HEK293 (cell line): ENCODE results near the gene TBX4.

ENCODE experiments used
- ZNF350 ChIP-seq: fragments of 450-650 bp; formaldehyde crosslinking; IDR thresholded peaks from 2 replicates; pipeline ENCODE4 v1.5.0; 2017; ENCODE audit warnings: missing biosample characterization, mild to moderate bottlenecking, missing genetic modification characterization
- ZNF394 ChIP-seq: fragments of 450-650 bp; formaldehyde crosslinking; IDR thresholded peaks from 2 replicates; pipeline ENCODE4 v1.5.1; 2016; ENCODE audit warnings: missing biosample characterization, missing genetic modification characterization, mild to moderate bottlenecking, moderate library complexity, borderline replicate concordance
- TF ChIP-seq, protein P1 (sequence below): fragments of 450-650 bp; formaldehyde crosslinking; IDR thresholded peaks from 2 replicates; pipeline ENCODE4 v1.5.1; 2016; ENCODE audit warnings: missing biosample characterization, missing genetic modification characterization

DNA sequence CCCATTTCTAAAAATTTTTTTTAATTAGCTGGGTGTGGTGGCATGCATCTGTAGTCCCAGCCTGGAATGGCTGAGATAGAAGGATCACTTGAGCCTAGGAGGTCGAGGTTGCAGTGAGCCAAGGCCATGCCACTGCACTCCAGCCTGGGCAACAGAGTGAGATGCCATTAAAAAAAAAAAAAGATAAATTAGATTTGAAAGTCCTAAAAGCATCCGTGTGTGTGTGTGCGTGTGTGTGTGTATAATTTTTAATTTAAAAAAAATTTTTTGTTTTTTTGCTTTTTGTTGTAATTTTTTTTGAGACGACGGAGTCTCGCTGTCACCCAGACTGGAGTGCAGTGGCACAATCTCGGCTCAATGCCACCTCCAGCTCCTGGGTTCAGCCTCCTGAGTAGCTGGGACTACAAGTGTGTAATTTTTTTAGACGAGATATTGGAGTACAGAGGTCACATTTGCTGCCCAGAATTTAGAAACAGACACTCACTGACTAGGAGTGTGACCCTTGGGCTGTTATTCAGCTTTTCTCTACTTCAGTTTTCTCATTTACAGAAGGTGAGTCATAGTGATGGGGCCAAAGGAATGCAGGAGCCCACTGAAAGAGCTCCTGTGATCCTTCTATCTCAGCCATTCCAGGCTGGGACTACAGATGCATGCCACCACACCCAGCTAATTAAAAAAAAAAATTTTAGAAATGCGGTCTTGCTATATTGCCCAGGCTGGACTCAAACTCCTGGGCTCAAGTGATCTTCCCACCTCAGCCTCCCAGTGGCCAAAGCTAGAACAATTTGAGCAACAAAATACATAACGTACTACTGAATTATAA is 25.5 kb upstream of the TBX4 start:
- no peak for TF ChIP-seq ZNF350 (tag by site-specific recombination)
- no peak for TF ChIP-seq ZNF394 (tag by site-specific recombination)
- TF ChIP-seq, protein P1, sequence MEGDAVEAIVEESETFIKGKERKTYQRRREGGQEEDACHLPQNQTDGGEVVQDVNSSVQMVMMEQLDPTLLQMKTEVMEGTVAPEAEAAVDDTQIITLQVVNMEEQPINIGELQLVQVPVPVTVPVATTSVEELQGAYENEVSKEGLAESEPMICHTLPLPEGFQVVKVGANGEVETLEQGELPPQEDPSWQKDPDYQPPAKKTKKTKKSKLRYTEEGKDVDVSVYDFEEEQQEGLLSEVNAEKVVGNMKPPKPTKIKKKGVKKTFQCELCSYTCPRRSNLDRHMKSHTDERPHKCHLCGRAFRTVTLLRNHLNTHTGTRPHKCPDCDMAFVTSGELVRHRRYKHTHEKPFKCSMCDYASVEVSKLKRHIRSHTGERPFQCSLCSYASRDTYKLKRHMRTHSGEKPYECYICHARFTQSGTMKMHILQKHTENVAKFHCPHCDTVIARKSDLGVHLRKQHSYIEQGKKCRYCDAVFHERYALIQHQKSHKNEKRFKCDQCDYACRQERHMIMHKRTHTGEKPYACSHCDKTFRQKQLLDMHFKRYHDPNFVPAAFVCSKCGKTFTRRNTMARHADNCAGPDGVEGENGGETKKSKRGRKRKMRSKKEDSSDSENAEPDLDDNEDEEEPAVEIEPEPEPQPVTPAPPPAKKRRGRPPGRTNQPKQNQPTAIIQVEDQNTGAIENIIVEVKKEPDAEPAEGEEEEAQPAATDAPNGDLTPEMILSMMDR: no peak
